ENCODE results near the gene PINLYP.

DNA sequence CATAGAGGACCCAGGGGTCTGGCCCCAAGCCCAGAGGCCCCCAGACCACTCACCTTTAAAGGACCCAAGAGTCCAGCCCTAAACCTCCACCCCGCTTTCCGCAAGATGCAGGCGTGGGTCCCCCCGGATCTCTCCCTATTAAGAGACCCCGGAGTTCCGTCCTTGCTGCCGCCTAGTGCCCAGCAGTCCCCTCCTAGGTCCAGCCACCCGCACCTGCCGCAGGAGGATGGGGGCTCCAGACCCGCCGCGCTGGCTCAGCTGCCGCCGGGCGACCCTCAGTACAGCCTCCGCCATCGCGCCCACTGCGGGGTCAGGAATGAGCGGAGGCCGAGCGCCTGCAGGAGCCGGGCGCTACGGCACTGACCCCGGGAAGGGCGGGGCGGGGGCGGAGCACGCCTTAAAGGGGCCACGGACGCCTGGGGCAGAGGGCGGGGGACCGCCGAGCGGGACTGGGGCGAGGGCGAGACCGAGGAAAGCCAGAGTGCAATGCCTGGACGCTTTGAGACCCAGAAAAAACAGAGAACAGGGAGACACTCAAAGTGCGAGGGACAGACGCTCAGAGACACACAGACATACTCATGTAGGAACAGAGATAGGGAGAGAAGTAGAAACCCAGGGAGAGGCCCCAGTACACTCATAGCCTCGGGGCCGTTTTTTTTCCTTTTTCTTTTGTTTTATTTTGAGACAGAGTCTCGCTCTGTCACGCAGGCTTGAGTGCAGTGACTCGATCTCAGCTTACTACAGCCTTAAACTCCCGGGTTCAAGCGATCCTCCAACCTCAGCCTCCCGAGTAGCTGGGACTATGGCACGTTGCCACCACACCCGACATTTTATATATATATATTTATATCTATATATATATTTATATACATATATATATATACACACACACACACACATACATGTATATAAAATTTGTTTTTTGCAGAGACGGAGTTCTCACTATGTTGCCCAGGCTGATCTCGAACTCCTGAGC, 48.4 kb upstream of the PINLYP start, which contains the start of gene ETHE1:
- TF ChIP-seq, protein P1, sequence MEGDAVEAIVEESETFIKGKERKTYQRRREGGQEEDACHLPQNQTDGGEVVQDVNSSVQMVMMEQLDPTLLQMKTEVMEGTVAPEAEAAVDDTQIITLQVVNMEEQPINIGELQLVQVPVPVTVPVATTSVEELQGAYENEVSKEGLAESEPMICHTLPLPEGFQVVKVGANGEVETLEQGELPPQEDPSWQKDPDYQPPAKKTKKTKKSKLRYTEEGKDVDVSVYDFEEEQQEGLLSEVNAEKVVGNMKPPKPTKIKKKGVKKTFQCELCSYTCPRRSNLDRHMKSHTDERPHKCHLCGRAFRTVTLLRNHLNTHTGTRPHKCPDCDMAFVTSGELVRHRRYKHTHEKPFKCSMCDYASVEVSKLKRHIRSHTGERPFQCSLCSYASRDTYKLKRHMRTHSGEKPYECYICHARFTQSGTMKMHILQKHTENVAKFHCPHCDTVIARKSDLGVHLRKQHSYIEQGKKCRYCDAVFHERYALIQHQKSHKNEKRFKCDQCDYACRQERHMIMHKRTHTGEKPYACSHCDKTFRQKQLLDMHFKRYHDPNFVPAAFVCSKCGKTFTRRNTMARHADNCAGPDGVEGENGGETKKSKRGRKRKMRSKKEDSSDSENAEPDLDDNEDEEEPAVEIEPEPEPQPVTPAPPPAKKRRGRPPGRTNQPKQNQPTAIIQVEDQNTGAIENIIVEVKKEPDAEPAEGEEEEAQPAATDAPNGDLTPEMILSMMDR (IDR thresholded peaks at IDR 0.05; ENCODE audit: extremely low read depth in 1 of 2, insufficient read depth in 1 of 2, low read depth in 1 of 2, low read length in 2 of 2): no peak
- TF ChIP-seq, protein P2, sequence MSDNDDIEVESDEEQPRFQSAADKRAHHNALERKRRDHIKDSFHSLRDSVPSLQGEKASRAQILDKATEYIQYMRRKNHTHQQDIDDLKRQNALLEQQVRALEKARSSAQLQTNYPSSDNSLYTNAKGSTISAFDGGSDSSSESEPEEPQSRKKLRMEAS (IDR thresholded peaks at IDR 0.05; ENCODE audit: insufficient read depth, insufficient read length): no peak

Measured in endothelial cell of umbilical vein (primary cell).